HUES64 (cell line): ENCODE measurements around the gene ZDHHC8.
A peak's percentile ranks its signal among the peaks of the same experiment; 100 is the strongest.

Experiments used
- H3K27ac ChIP-seq: 2 replicates; pipeline ENCODE4 v1.7.0; 2013; ENCODE audit warnings: low read depth, low read length, inconsistent platforms
- H3K27me3 ChIP-seq: 2 replicates; pipeline ENCODE4 v1.6.1; 2013; ENCODE audit warnings: mild to moderate bottlenecking, low read length; ENCODE audit not compliant: insufficient read depth
- H3K36me3 ChIP-seq: 2 replicates; pipeline ENCODE4 v1.6.1; 2013; ENCODE audit warnings: mild to moderate bottlenecking, low read length; ENCODE audit not compliant: insufficient read depth
- H3K4me1 ChIP-seq: 2 replicates; pipeline ENCODE4 v1.6.1; 2013; ENCODE audit warnings: mild to moderate bottlenecking, low read length, moderate library complexity; ENCODE audit not compliant: insufficient read depth
- H3K4me3 ChIP-seq: 2 replicates; pipeline ENCODE4 v1.5.1; 2013; ENCODE audit warnings: mild to moderate bottlenecking, low read length, moderate library complexity
- H3K9ac ChIP-seq: 2 replicates; pipeline ENCODE4 v1.6.1; 2013; ENCODE audit warnings: mild to moderate bottlenecking, low read depth, low read length
- H3K9me3 ChIP-seq: 2 replicates; pipeline ENCODE4 v1.6.1; 2013; ENCODE audit warnings: low read depth, low read length; ENCODE audit not compliant: insufficient read depth
- WGBS: fragments of 150-250, 120-280 bp; methylation state at CpG from one replicate; pipeline ENCODE4 v1.1.7; 2013; ENCODE audit warnings: missing lambda C conversion rate; 5-methylcytosine and 5-hydroxymethylcytosine counted together

Gene ZDHHC8

DNA sequence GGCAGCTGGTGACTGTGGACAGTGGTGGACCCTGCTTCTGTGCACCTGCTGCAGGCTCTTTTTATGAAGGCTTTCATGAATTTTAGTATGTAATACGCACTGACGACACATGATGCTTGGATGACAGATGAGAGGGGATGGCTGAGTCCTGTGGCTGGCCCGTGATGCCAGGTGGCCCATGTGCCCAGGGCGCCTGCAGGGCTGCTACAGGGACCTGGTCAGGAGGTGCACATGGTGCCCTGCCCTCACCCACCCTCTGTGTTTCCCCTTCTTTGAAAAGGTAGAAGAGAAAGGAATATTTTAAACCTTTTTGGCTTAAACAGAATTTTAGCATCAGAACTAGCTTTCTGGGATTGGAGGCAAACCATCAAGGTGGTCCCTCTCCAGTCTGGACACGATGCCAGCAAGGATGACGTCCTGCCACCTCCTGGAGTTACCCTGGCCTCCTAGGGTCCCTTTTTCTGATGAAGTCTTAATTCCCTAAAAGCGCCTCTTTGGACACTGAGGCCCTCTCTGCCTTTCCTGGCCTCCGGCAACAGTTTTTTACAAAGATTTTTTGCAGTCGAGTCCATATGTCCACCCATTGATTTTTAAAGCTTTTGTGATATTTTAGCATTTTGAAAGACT lies 21.1 kb upstream of the ZDHHC8 start:
- Histone ChIP-seq H3K9me3 (no peaks in the 10 kb centered on the region), H3K4me3 (no peak overlapping the region), H3K27ac (no peak overlapping the region), H3K27me3 (no peaks in the 10 kb centered on the region), H3K4me1 (no peaks in the 10 kb centered on the region), H3K9ac (no peak overlapping the region), H3K36me3 (peaks cover 93% of the 10 kb centered on the region)
- WGBS: 94% methylated on average over 9 of the region's 9 CpGs

DNA sequence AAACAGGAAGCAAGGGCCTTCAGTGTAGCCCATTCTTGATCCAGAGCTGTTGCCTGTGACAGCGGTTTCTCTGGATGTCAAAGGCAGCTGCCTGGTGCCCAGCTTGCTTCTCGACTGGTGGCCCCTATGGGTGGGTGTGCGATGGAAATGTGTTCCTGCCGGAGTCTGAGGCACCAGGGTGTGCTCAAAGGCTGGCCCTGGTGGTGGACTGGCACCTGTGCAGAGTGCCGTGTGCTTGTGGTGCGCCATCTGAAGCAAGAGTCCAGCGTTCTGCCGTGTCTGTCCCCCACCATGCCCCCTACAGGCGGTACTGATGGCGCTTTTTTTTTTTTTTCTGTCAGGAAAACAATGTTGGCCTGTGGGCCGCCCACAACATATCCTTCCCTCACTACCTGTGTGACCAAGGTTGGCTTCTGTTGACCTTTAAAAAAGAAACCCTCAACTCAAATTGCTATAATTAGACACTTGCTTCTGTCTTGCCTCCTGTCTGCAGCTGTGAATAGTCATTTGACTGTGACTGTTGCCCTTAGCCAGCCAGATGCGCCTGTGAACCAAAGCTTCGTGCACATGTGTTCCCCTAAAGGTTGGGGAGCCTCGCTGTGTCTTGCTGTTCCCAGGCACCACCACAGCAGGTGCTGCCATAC lies 20.4 kb upstream of the ZDHHC8 start:
- no peaks in the 10 kb centered on the region for H3K4me1 ChIP-seq
- no peak overlapping the region for H3K9ac ChIP-seq
- H3K36me3 ChIP-seq: peaks cover 93% of the 10 kb centered on the region
- WGBS: 80% methylated on average over 14 of the region's 14 CpGs
- no peak overlapping the region; the same call in 1 of the 2 replicates for H3K27ac ChIP-seq
- H3K4me3 ChIP-seq: no peak overlapping the region
- H3K9me3 ChIP-seq: no peaks in the 10 kb centered on the region
- no peaks in the 10 kb centered on the region for H3K27me3 ChIP-seq

DNA sequence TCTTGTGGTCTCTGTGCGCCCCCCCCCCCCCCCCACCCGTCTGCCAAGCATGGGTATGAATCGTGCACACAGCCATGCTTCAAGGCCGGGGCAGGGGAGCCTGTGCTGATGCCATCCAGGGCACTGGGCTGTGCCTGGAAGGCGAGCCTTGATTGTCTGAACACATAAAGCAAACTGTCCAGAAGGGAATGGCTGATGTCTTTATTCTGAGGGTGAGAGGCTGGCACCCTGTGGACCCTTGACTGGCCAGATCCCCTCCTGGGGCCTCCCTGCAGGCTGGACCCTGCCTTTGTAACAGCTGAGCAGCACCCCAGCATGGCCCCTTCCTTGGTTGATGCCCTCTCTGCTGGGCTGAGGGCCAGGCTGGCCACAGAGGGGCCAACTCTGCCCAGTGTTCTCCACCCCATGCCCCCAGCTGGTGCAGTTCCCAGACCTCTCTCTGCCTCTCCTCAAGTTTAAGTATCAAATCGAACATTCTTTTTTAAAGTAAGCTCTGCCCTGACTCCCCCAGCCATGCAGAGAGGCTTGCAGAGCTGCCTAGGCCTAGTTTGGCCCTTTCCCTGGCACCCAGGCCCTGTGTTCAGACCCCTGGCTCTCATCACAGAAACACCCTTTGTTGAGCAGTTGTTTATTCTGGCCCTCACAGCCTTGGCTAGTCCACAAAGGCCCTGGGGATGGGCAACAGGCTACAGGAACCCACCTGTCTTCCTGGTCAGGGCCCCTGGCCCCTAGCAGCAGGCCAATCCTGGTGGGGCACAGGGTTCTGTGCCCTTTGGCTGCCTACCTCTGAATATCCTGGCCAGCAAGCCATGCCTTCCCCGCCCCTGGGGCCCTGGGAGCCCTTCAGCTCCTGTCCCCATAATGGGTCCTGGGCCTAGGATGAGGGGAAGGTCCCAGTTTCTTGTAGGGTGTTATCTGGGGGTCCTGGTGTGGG lies 19.6 kb upstream of the ZDHHC8 start:
- H3K36me3 ChIP-seq: peaks cover 85% of the 10 kb centered on the region

GRCh38 chr22:20112623-20113511 lies 18.7 kb upstream of the ZDHHC8 start:
- no peaks in the 10 kb centered on the region for H3K4me1 ChIP-seq

More for the DNA sequence above, 19.6 kb upstream of the ZDHHC8 start:
- 0 out of 2 replicates have a peak overlapping the region, but pooled peaks have one; percentile 13 for H3K27ac ChIP-seq
- H3K9ac ChIP-seq: no peak overlapping the region
- H3K4me3 ChIP-seq: no peak overlapping the region
- H3K4me1 ChIP-seq: no peaks in the 10 kb centered on the region
- no peaks in the 10 kb centered on the region for H3K27me3 ChIP-seq
- no peaks in the 10 kb centered on the region for H3K9me3 ChIP-seq
- 92% methylated on average over 7 of the region's 7 CpGs for WGBS

DNA sequence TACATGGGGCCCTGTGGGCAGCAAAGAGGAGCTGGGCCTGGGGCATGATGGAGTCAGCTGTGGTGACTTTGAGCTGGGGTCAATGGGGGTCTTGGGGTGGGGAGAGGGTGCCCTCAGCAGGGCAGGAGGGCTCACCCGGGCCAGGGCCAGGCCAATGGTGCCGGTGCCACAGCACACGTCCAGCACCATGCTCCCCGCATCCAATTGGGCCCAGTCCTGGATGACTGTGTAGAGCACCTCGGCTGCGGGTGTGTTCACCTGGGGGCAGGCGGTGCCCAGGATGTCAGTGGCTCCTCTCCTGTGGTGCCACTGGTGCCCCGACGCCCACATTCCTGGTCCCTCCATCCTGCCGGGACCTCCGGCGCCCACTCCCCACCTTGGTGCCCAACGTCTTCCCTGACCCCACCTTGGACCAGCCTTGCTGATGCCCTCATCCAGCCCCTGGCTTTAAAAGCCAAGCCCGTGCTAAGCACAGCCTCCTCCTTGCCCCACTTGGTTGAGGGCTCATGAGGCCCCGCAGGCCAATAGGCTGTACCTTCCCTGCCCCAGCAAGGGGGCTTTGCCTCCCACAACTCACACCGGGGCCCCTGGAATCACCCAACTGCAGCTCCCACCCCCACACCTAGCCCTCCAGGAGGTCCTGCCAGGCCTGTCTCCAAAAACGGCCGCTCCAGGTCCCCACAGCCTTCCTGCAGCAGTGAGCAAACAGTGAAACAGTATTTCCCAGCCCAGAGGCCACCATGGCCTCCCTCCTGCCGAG lies 17.9 kb upstream of the ZDHHC8 start:
- H3K36me3 ChIP-seq: peaks cover 73% of the 10 kb centered on the region
- no peak overlapping the region for H3K4me3 ChIP-seq
- no peak overlapping the region for H3K9ac ChIP-seq
- H3K9me3 ChIP-seq: no peaks in the 10 kb centered on the region
- WGBS: 93% methylated on average over 19 of the region's 19 CpGs
- no peak overlapping the region for H3K27ac ChIP-seq
- H3K4me1 ChIP-seq: 0 out of 2 replicates have a peak, but pooled peaks cover 2% of the 10 kb centered on the region
- H3K27me3 ChIP-seq: no peaks in the 10 kb centered on the region

More at GRCh38 chr22:20112623-20113511, 18.7 kb upstream of the ZDHHC8 start:
- no peak overlapping the region for H3K9ac ChIP-seq
- 0 out of 2 replicates have a peak overlapping the region, but pooled peaks have one; percentile 13 for H3K27ac ChIP-seq
- H3K9me3 ChIP-seq: no peaks in the 10 kb centered on the region
- H3K27me3 ChIP-seq: no peaks in the 10 kb centered on the region
- 93% methylated on average over 26 of the region's 26 CpGs for WGBS
- no peak overlapping the region for H3K4me3 ChIP-seq
- H3K36me3 ChIP-seq: peaks cover 76% of the 10 kb centered on the region

- no peak overlapping the region for H3K9ac ChIP-seq
- peaks cover 73% of the 10 kb centered on the region for H3K36me3 ChIP-seq
- 94% methylated on average over 36 of the region's 36 CpGs for WGBS
- H3K27me3 ChIP-seq: no peaks in the 10 kb centered on the region
- H3K4me1 ChIP-seq: peaks cover 8% of the 10 kb centered on the region; the same call in 1 of the 2 replicates
- no peak overlapping the region for H3K27ac ChIP-seq
- no peaks in the 10 kb centered on the region for H3K9me3 ChIP-seq
- no peak overlapping the region for H3K4me3 ChIP-seq
Observed at GRCh38 chr22:20114506-20115475, 16.8 kb upstream of the ZDHHC8 start.

DNA sequence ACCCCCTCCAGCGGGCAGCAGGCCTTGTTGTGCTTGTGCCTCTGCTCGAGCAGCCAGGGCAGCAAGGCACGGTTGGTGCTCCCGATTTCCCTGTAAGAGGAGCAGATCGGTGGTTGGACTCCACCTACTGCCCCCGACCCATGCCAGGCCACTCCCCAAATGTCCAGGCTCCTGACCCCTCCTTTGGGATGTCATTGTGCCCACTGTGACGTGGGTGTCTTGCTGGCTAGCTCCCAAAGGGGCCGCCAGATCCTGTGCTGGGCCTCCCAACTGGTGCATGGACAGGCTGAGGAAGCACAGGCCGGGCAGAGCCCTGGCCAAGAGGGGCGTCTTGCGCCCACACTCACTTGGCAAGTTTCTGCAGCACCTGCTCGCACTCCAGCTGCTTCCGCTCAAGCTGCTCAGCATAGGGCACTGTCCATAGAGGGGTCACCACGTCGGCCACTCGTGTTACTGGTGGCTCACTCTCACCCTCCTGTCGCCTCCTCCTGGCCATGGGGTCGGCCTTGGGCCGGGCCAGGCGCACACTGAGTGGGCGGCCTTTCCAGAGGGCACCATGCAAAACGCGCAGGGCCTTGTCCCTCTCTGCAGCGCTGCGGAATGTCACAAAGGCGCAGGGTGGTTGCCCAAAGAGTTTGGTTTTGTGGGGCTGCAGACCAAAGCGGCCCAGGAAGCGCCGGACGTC lies 15.8 kb upstream of the ZDHHC8 start, which contains the start of gene RANBP1:
RANBP1 (plus strand) TSS at position 414 of the 685 bp plus-strand sequence; CDS start at position 495, 81 bp downstream.
- peak within 1 kb of the TSS; percentile 83 for H3K27ac ChIP-seq
- peaks cover 73% of the 10 kb centered on the region for H3K36me3 ChIP-seq
- H3K9me3 ChIP-seq: no peaks in the 10 kb centered on the region
- no peaks in the 10 kb centered on the region for H3K27me3 ChIP-seq
- H3K4me1 ChIP-seq: peaks cover 14% of the 10 kb centered on the region; the same call in 1 of the 2 replicates
- peak within 1 kb of the TSS; percentile 100 for H3K9ac ChIP-seq
- H3K4me3 ChIP-seq: peak within 1 kb of the TSS; percentile 94
- WGBS: 87% methylated on average over 30 of the region's 30 CpGs

- H3K4me3 ChIP-seq: peak overlapping the region; percentile 94
- no peaks in the 10 kb centered on the region for H3K27me3 ChIP-seq
- peak overlapping the region; percentile 100 for H3K9ac ChIP-seq
- peaks cover 14% of the 10 kb centered on the region; the same call in 1 of the 2 replicates for H3K4me1 ChIP-seq
- peak overlapping the region; percentile 83 for H3K27ac ChIP-seq
- WGBS: 21% methylated on average over 27 of the region's 27 CpGs
- no peaks in the 10 kb centered on the region for H3K9me3 ChIP-seq
- H3K36me3 ChIP-seq: peaks cover 74% of the 10 kb centered on the region
Observed at GRCh38 chr22:20116376-20116950, 15.1 kb upstream of the ZDHHC8 start.
